Gastrocnemius medialis (tissue), 4 donors: ENCODE measurements around the gene PFDN1. TPM values are rescaled to one million over a fixed set of nuclear protein-coding genes. Genes with fewer than 3 reads are reported as not detected.

ENCODE experiments used
- ATAC-seq, 2 donors: fragments of 150-250 bp; one replicate each; pipeline ENCODE4 v1.9.1; 2016
- DNase-seq, 2 donors: peaks; one replicate each; pipeline ENCODE4 v3.0.0-alpha.2; 2019
- H3K27ac ChIP-seq, 4 donors: fragments of 200-600 bp; sonication (generic); 1 replicate in 1 of 4; 2 replicates in 3 of 4; pipeline ENCODE4 v1.5.1; 2016 to 2018; ENCODE audit warnings: mild to moderate bottlenecking in 2 of 4, moderate library complexity in 1 of 4
- H3K27me3 ChIP-seq, 3 donors: fragments of 200-600 bp; sonication (generic) in 2 of 3; 1 replicate in 1 of 3; 2 replicates in 2 of 3; pipeline versions ENCODE4 v1.5.1 to v1.6.0; 2016 to 2019; ENCODE audit warnings: mild to moderate bottlenecking in 1 of 3, moderate library complexity in 1 of 3
- H3K36me3 ChIP-seq, 2 donors: fragments of 200-600 bp; sonication (generic) in 1 of 2; one replicate each; pipeline ENCODE4 v1.5.1; 2017 to 2018
- H3K4me1 ChIP-seq, 2 donors: fragments of 200-600 bp; sonication (generic) in 1 of 2; one replicate each; pipeline ENCODE4 v1.5.1; 2016 to 2017; ENCODE audit warnings: mild to moderate bottlenecking in 2 of 2
- H3K4me3 ChIP-seq, 4 donors: fragments of 200-600 bp; sonication (generic) in 3 of 4; 1 replicate in 1 of 4; 2 replicates in 3 of 4; pipeline ENCODE4 v1.5.1; 2016 to 2019; ENCODE audit warnings: mild to moderate bottlenecking in 2 of 4
- H3K9me3 ChIP-seq, 3 donors: fragments of 200-600 bp; sonication (generic) in 2 of 3; 1 replicate in 1 of 3; 2 replicates in 2 of 3; pipeline ENCODE4 v1.5.1; 2016 to 2019
- CTCF ChIP-seq, 5 experiments: fragments of 450-650 bp in 3 of 5; fragments of 200-600 bp in 2 of 5; sonication (generic) in 2 of 5; IDR thresholded peaks in 4 of 5; conservative IDR thresholded peaks in 1 of 5; 1 replicate in 4 of 5; 2 replicates in 1 of 5; pipeline ENCODE4 v1.5.1; 2016 to 2019; ENCODE audit warnings: antibody characterized with exemption in 5 of 5, mild to moderate bottlenecking in 3 of 5, moderate library complexity in 3 of 5
- POLR2A ChIP-seq, 2 donors: fragments of 450-650 bp; IDR thresholded peaks; one replicate each; pipeline ENCODE4 v1.6.1; 2017; ENCODE audit warnings: antibody characterized with exemption in 2 of 2, mild to moderate bottlenecking in 2 of 2, moderate library complexity in 2 of 2
- in situ Hi-C, 4 donors: fragments of 200-750 bp; cut with MboI; loops; one replicate each; pipeline versions ENCODE4 v1.15.0 to v1.8.0; 2017; ENCODE audit warnings: low sequenced_read_pairs in 4 of 4
- intact Hi-C: fragments of 100-400 bp; cut with DNase I; formaldehyde crosslinking; loops from one replicate; pipeline ENCODE4 v1.15.1; 2023; ENCODE audit warnings: low total_unique reads
- total RNA-seq, 4 donors: library from RNA; depleted of rRNA; stranded (reverse); fragments of >200 nt; gene quantifications; one replicate each; pipeline versions ENCODE4 v1.1.0 to v1.2.3, GENCODE V29; 2016

PFDN1 gene
- total RNA-seq, 4 donors from 2014 or later: 47.9 to 81.0 (median 77.9) TPM

GRCh38 chr5:140220698-140221064 is 82.2 kb downstream of the PFDN1 start:
- H3K4me1 ChIP-seq: peaks cover 89 to 99% of the 10 kb centered on the region in 2 donors
- no peaks in the 10 kb centered on the region for H3K36me3 ChIP-seq
- peak; percentile 69 to 88 for DNase-seq
- intact Hi-C loops (loop anchor here (2.0 kb wide), 1 partner anchor 38 kb away; no protein-coding TSS in a partner anchor), in situ Hi-C loops (no loop called here)
- no peaks in the 10 kb centered on the region for H3K9me3 ChIP-seq
- TF ChIP-seq POLR2A (IDR thresholded peaks at IDR 0.05) (no peak), CTCF (IDR thresholded peaks at IDR 0.05 in 4 of 5, conservative IDR thresholded peaks at IDR 0.05 in 1 of 5) (no peak)
- H3K27me3 ChIP-seq: no peaks in the 10 kb centered on the region
- peak; percentile 19 to 39 for ATAC-seq
- H3K27ac ChIP-seq: peak overlapping the region; percentile 84 to 97 (median 94)
- peak overlapping the region in 1 of 4 donors; percentile 22 for H3K4me3 ChIP-seq

- Histone ChIP-seq H3K4me1 (peaks cover 89 to 99% of the 10 kb centered on the region in 2 donors), H3K4me3 (no peak overlapping the region), H3K36me3 (no peaks in the 10 kb centered on the region), H3K27ac (peak overlapping the region; percentile 84 to 97 (median 94)), H3K27me3 (no peaks in the 10 kb centered on the region), H3K9me3 (no peaks in the 10 kb centered on the region)
- TF ChIP-seq CTCF (IDR thresholded peaks at IDR 0.05 in 4 of 5, conservative IDR thresholded peaks at IDR 0.05 in 1 of 5) (no peak), POLR2A (IDR thresholded peaks at IDR 0.05) (peak in 1 of 2 donors; percentile 11)
- ATAC-seq (peak; percentile 10), DNase-seq (peak in 1 of 2 donors; percentile 11)
- in situ Hi-C loops (no loop called here), intact Hi-C loops (loop anchor here (2.0 kb wide), 1 partner anchor 37 kb away; no protein-coding TSS in a partner anchor)
Observed at GRCh38 chr5:140220032-140220697, 82.7 kb downstream of the PFDN1 start.

- no peak overlapping the region for H3K4me3 ChIP-seq
- no peak for TF ChIP-seq POLR2A (IDR thresholded peaks at IDR 0.05)
- TF ChIP-seq CTCF (IDR thresholded peaks at IDR 0.05 in 4 of 5, conservative IDR thresholded peaks at IDR 0.05 in 1 of 5): no peak
- peak overlapping the region; percentile 84 to 97 (median 94) for H3K27ac ChIP-seq
- intact Hi-C loops: no loop called here
- ATAC-seq: no peak
- H3K9me3 ChIP-seq: no peaks in the 10 kb centered on the region
- no peaks in the 10 kb centered on the region for H3K27me3 ChIP-seq
- DNase-seq: peak in 1 of 2 donors; percentile 38
- in situ Hi-C loops: no loop called here
- H3K4me1 ChIP-seq: peaks cover 93 to 99% of the 10 kb centered on the region in 2 donors
- H3K36me3 ChIP-seq: no peaks in the 10 kb centered on the region
Observed at GRCh38 chr5:140219068-140219991, 83.6 kb downstream of the PFDN1 start.

GRCh38 chr5:140217299-140218026 is 85.4 kb downstream of the PFDN1 start:
- TF ChIP-seq POLR2A (IDR thresholded peaks at IDR 0.05) (no peak), CTCF (IDR thresholded peaks at IDR 0.05 in 4 of 5, conservative IDR thresholded peaks at IDR 0.05 in 1 of 5) (no peak)
- H3K27ac ChIP-seq: peak overlapping the region; percentile 84 to 97 (median 94)
- H3K4me3 ChIP-seq: no peak overlapping the region
- no peaks in the 10 kb centered on the region for H3K36me3 ChIP-seq
- ATAC-seq: no peak
- DNase-seq: no peak
- H3K9me3 ChIP-seq: no peaks in the 10 kb centered on the region
- H3K27me3 ChIP-seq: no peaks in the 10 kb centered on the region
- in situ Hi-C loops (no loop called here), intact Hi-C loops (no loop called here)
- peaks cover 77 to 95% of the 10 kb centered on the region in 2 donors for H3K4me1 ChIP-seq
